H4 (cell line): ENCODE measurements around the gene RPH3AL. TPM values are rescaled to one million over a fixed set of nuclear protein-coding genes. Genes with fewer than 3 reads are reported as not detected.
"Not testable (repeated sequence)": the region's sequence is repeated elsewhere in the genome, so short reads cannot be mapped to it uniquely, and the experiment has no call there.

ENCODE experiments used
- DNase-seq: peaks from one replicate; pipeline ENCODE4 v3.0.0-alpha.2; 2015; ENCODE audit warnings: low spot score
- total RNA-seq: library from RNA; depleted of rRNA; stranded (reverse); fragments of >200 nt; shearing (Covaris generic); gene quantifications from 2 replicates; pipeline ENCODE4 v1.2.3, GENCODE V29; 2014

Gene RPH3AL
- total RNA-seq, 1 experiment from 2014 or later = 6.0 TPM

DNA sequence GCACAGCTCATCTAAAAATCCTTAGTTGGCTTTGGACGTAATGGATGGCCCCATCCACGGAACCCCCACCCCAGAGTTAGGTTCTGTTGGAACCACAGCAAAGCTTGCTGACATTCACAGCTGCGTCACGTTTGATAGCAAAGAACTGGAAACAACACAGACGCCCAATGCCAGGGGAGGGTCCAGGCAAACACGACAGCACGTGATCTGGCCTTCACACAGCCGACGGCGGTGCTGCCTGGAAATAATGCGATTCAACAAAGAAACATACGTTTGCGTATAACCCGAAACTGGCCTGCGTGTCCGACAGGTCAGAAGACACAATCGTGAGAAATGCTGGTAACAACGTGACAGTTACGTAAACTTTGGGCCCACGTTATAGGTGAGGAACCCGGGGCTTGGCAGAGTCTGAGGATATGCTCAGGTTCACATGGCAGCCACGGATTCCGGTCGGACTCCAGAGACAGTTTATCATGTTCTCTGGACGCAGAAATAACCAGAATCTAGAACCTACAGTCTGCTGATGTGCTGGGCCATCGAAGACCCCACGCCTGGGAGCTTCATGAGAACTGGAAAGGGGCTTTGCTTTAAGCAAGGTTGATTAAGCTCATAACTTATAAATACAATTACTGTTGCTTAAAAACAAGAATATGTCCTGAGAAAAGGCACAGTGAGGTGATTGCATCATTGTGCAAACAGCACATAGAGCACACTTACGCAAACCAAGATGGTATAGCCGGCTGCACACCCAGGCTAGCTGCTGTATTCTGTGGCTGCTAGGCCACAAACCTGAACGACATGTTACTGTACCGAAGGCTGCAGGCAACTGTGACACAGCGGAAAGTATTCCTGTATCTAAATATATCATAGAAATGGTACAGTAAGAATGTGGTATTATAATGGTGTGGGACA is 70.4 kb downstream of the RPH3AL start:
- no peak for DNase-seq

- no peak for DNase-seq
Observed at GRCh38 chr17:281365-281999, 71.1 kb downstream of the RPH3AL start.

- no peak for DNase-seq
Observed at GRCh38 chr17:280901-281300, 71.7 kb downstream of the RPH3AL start.

DNA sequence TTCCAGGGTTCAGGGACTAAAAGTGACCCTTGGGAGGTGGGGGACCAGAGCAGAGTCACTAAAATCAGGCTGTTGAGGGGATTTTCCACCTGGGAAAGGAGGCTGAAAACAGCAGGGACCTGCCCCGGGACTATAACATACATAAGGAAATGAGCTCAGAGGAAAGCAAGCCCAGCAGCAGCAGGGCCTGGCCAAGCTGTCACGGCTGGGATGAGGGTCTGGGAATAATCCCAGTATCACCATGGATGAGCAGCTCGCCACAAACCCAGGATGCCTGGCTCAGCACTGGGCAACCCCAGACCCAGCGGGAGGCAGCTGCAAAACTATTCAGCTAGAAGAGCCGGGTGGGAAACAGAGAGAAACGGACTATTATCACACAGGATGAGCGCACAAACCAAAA is 72.4 kb downstream of the RPH3AL start:
- no peak for DNase-seq

DNA sequence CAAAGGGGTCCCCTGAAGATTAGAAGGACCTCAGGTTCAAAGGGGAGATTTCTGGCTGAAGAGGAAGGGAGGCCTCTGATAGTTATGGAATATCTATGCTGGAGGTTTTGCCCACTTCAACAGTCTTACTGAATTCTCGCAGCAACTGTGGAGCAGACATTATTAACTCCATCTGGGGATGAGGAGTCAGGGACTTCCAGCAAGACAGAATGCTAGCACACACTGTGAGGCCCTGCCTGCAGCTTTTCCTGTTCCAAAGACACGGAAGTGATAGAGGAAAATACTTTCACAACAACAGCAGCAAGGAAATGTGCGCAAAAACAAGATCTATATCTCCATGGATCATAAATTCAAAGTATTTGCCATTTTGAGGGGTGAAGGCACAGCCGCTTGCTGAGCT is 72.8 kb downstream of the RPH3AL start:
- DNase-seq = no peak

DNA sequence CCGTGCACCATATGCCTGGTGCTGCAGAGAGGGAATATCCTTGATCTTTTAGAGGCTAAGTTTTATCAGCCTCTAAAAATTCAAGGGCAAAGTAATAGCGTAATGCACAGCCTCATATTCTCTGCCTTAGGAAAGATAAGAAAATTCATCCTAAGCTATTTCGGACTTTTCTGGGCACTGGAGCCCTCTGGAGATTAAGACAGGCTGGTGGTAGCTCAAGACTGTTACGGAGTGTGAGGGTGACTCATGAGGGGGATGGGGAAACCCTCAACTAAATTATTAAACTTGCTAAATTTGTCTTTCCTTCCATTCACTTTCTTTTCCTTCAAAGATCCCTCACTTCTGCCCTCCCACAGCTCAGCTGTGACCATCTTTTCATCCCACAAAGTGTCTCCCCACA is 73.3 kb downstream of the RPH3AL start:
- DNase-seq = no peak

DNA sequence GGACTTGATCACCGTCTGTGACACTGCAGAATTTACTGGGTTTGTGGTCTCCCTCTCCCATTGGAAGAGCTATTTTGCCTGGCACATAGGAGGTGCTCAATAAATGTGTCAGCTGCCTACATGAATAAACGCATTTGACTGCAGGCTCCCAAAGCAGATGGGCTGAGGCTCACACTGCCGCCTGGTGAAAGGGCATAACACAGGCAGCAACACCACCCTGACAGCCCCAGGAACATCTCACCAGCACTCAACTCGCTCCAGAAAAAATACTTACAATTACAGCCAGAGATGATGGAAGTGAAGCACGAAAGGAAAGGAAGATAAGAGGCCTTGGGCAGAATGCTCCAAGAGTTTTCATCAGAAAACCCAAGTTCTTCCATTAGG is 73.9 kb downstream of the RPH3AL start:
- no peak for DNase-seq

GRCh38 chr17:278055-278675 is 74.4 kb downstream of the RPH3AL start:
- DNase-seq = no peak

DNA sequence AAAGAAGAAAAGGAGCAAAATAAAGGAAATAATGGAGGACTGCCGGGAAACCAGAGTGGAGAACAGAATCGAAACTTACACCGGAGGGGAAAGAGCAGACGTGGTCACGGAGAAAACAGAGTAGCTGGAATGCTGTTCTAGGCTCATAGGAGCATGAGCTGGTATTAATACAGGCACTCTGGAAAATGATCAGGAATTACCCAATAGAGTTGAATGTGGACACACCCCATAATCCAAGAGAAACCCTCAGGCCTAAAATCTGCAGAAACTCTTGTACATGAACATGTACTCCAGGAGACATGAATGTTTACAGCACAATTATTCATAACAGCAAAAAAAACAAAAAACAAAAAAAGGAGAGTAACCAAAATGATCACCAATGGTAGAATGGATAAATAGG is 77.7 kb downstream of the RPH3AL start:
- DNase-seq = no peak

DNA sequence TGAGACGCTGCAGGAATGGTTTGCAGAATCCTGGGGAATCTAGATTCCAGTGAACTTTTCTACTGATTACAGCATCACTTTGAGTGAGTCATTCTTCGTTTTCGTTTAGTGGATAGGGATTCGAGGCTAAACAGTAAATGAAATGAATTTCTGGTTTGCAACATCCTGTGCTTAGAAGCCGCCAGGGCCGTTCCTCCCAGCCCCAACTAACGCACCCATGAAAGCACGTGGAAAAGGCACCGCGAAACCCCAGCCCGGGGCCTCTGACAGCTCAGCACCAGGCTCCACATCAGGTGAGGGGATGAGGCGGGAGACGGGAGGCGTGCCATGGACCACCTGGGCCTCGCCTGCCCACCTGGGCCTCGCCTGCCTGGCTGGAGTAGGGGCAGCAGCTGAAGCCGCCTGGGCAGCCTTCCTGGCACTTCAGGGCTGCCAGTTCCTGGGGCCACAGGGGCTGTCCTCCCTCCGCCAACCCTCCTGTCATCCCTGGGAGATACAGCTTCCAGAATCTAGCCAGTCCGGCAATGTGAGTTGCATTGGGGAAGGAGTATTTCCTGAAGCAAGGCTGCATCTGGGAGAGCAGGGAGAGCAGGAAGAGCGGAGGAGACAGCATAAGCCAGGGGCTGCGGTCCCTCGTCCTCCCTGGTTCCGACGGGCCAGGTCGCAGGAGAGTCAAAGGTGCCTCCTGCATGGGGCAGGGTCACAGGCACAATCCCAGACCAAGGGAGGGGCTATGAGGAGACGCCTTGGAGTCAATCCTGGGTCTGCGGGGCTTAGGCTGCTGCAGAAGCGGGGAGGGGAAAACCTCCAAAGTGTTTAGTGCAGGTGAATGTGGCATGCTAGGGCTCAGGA is 78.4 kb downstream of the RPH3AL start:
- DNase-seq = no peak

DNA sequence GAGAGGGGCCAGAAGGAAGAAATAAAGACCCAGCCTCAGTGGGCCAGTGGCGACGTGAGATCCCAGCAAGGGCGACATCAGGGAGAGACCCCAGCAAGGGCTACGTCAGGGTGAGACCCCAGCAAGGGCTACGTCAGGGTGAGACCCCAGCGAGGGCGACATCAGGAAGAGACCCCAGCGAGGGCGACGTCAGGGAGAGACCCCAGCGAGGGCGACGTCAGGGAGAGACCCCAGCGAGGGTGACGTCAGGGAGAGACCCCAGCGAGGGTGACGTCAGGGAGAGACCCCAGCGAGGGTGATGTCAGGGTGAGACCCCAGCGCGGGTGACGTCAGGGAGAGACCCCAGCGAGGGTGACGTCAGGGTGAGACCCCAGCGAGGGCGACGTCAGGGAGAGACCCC is 79.8 kb downstream of the RPH3AL start:
- DNase-seq = not testable (repeated sequence)

GRCh38 chr17:271928-272623 is 80.5 kb downstream of the RPH3AL start:
- DNase-seq = not testable (repeated sequence)

GRCh38 chr17:269616-270514 is 82.7 kb downstream of the RPH3AL start:
- no peak for DNase-seq

GRCh38 chr17:266701-267667 is 85.6 kb downstream of the RPH3AL start:
- no peak for DNase-seq

GRCh38 chr17:266219-266618 is 86.4 kb downstream of the RPH3AL start:
- no peak for DNase-seq

DNA sequence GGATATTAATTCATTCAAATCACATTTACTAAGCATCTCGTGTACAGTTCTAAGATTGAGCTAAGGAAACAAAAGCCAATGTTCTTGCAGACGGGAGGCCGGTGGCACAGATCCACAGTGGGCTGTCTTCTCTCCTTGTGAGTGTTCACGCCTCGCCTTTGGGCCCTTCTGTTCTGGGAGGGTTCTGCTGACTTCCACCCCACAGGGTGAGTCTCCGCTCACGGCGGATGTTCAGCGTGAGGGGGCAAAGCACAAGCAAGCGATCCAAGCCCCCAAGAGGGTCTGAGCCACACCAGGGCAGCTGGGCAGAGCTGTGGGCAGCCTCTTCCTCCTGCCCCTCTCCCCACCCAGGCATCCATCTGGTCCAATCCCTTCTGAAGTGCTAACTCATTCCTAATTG is 86.9 kb downstream of the RPH3AL start:
- DNase-seq = no peak

DNA sequence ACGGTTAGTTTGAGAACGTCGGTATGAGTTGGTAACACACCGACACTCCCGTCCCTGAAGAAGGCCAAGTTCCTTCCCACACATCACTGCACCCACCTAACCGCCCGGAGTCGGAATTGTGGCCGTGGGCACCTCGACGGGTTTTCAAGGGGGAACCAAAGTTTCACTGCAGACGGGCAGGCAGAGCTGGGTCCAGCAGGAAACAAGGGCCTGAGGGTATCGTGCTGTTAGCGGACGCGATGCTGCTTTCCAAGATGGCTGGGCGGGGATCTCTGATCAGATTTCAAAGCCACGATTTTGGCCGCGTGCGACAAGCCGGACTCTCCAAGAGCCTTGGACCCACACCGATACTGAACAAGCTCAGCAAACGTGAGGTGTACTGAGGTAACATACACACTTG is 88.8 kb downstream of the RPH3AL start:
- no peak for DNase-seq

DNA sequence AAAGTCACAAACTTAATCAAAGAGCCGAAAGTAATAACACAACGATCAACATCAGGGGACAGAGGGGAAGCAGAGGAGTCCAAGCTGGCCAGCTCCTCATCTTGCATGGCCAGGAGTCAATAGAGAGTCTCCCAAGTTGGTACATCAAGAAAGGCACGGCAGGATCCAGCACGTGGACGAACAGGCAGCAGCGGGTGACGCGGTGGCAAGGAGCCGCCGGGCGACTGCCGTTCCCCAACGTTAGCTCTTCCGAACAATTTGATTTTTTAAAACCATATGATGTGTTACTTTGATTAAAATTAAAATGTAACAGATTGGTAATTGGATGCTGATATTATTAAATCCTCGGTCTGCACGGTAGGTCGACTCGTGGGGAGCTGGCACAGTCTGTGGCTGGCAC is 89.3 kb downstream of the RPH3AL start:
- DNase-seq = no peak

GRCh38 chr17:261635-262034 is 91.0 kb downstream of the RPH3AL start:
- no peak for DNase-seq
